Measurements from ENCODE around the gene GRIA3.

DNA sequence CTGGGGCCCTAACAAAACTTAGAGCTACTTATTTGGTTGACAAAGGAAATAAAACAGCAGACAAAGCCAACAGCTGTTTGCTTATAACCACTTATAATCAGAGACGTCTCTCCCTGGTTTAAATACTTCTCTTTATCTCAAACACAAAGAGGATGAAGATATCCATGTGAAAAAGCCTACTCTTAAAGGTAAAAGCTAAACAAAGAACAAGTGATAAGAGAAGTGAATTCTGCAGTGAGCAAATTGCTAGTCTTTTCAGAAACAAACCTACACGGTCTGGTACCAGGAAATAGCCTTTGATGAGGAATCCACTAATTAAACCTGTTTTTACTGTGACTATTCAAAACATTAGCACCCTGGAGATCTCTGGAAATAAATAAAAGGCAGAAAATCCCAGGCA lies 46.7 kb downstream of the GRIA3 start:
- TF ChIP-seq, protein P1, sequence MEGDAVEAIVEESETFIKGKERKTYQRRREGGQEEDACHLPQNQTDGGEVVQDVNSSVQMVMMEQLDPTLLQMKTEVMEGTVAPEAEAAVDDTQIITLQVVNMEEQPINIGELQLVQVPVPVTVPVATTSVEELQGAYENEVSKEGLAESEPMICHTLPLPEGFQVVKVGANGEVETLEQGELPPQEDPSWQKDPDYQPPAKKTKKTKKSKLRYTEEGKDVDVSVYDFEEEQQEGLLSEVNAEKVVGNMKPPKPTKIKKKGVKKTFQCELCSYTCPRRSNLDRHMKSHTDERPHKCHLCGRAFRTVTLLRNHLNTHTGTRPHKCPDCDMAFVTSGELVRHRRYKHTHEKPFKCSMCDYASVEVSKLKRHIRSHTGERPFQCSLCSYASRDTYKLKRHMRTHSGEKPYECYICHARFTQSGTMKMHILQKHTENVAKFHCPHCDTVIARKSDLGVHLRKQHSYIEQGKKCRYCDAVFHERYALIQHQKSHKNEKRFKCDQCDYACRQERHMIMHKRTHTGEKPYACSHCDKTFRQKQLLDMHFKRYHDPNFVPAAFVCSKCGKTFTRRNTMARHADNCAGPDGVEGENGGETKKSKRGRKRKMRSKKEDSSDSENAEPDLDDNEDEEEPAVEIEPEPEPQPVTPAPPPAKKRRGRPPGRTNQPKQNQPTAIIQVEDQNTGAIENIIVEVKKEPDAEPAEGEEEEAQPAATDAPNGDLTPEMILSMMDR (IDR thresholded peaks at IDR 0.05) = no peak
- TF ChIP-seq POLR2A (IDR thresholded peaks at IDR 0.05) (no peak), EP300 (IDR thresholded peaks at IDR 0.05) (no peak)
